Activated CD8-positive, alpha-beta T cell treated with anti-CD3 and anti-CD28 coated beads for 36 hours (primary cell): Measurements from ENCODE around the gene TNFRSF11A. TPM values are rescaled to one million over a fixed set of nuclear protein-coding genes. Genes with fewer than 3 reads are reported as not detected.

Experiments used
- ATAC-seq: fragments of 200-7000 bp; cut with Tn5 transposase; one replicate; pipeline ENCODE4 v1.10.0; 2021; ENCODE audit warnings: mild to moderate bottlenecking, moderate library complexity
- CTCF ChIA-PET: fragments of 350-600 bp; sonication (Branson Sonifier 250); formaldehyde crosslinking; loops from one replicate; lab custom pipeline; 2021; ENCODE audit warnings: antibody characterized with exemption; lab: Charles Lee
- POLR2A ChIA-PET: fragments of 350-600 bp; sonication (Branson Sonifier 250); formaldehyde crosslinking; loops from one replicate; lab custom pipeline; 2021; ENCODE audit warnings: antibody characterized with exemption; lab: Charles Lee
- DNase-seq: peaks from one replicate; pipeline ENCODE4 v3.0.0-alpha.2; 2020
- H3K27ac Mint-ChIP-seq: one replicate; pipeline ENCODE4 v1.8.0; 2021; ENCODE audit warnings: mild to moderate bottlenecking, mixed read lengths
- H3K27me3 Mint-ChIP-seq: one replicate; pipeline ENCODE4 v1.8.0; 2021; ENCODE audit warnings: mixed read lengths
- H3K36me3 Mint-ChIP-seq: one replicate; pipeline ENCODE4 v1.8.0; 2021; ENCODE audit warnings: low read depth, mixed read lengths
- H3K4me1 Mint-ChIP-seq: one replicate; pipeline ENCODE4 v1.8.0; 2021; ENCODE audit warnings: low read depth, mixed read lengths
- H3K4me3 Mint-ChIP-seq: one replicate; pipeline ENCODE4 v1.8.0; 2021; ENCODE audit warnings: mild to moderate bottlenecking, moderate library complexity, mixed read lengths
- H3K9me3 Mint-ChIP-seq: one replicate; pipeline ENCODE4 v1.8.0; 2021; ENCODE audit warnings: mixed read lengths
- intact Hi-C: fragments of 100-400 bp; cut with micrococcal nuclease; formaldehyde crosslinking; loops from one replicate; pipeline ENCODE4 v1.10.0; 2022
- total RNA-seq, 2 experiments: library from RNA; stranded (reverse); gene quantifications; one replicate each; pipeline ENCODE4 v1.2.3, GENCODE V29; 2021
- TF ChIP-seq, protein P1 (sequence below): fragments of 200-600 bp; IDR thresholded peaks from one replicate; pipeline ENCODE4 v1.8.0; 2022; ENCODE audit warnings: antibody characterized with exemption, mild to moderate bottlenecking

TNFRSF11A gene
- total RNA-seq, result 1 to 10 TPM; 7.3 to 8.0 TPM

GRCh38 chr18:62324917-62325805, at the start of gene TNFRSF11A:
Gene TNFRSF11A (plus strand): TSS chr18:62325310. CDS start chr18:62325353, 43 bp downstream.
- peaks cover 68% of the 10 kb centered on the region for H3K27me3 Mint-ChIP-seq

GRCh38 chr18:62277045-62277444, 48.1 kb upstream of the TNFRSF11A start:
- TF ChIP-seq, protein P1, sequence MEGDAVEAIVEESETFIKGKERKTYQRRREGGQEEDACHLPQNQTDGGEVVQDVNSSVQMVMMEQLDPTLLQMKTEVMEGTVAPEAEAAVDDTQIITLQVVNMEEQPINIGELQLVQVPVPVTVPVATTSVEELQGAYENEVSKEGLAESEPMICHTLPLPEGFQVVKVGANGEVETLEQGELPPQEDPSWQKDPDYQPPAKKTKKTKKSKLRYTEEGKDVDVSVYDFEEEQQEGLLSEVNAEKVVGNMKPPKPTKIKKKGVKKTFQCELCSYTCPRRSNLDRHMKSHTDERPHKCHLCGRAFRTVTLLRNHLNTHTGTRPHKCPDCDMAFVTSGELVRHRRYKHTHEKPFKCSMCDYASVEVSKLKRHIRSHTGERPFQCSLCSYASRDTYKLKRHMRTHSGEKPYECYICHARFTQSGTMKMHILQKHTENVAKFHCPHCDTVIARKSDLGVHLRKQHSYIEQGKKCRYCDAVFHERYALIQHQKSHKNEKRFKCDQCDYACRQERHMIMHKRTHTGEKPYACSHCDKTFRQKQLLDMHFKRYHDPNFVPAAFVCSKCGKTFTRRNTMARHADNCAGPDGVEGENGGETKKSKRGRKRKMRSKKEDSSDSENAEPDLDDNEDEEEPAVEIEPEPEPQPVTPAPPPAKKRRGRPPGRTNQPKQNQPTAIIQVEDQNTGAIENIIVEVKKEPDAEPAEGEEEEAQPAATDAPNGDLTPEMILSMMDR, result no peak
- intact Hi-C loops, result no loop called here
- Mint-ChIP-seq H3K4me3 (no peak overlapping the region), H3K36me3 (peaks cover 19% of the 10 kb centered on the region), H3K4me1 (peaks cover 19% of the 10 kb centered on the region), H3K27ac (no peak overlapping the region), H3K9me3 (no peaks in the 10 kb centered on the region), H3K27me3 (no peaks in the 10 kb centered on the region)
- no peak for ATAC-seq
- CTCF ChIA-PET, result interaction anchor here (2.0 kb wide), 1 partner anchor 27 kb away, joined by 7 read pairs; no protein-coding TSS in a partner anchor
- POLR2A ChIA-PET, result no interaction called here
- DNase-seq, result no peak

More at GRCh38 chr18:62324917-62325805, at the start of gene TNFRSF11A:
- peaks cover 36% of the 10 kb centered on the region for H3K4me1 Mint-ChIP-seq
- ChIA-PET CTCF (interaction anchor here (0.6 to 3.3 kb wide), 6 partner anchors 10 to 242 kb away, joined by 3 to 18 read pairs (median 6); no protein-coding TSS in a partner anchor), POLR2A (interaction anchor here (1.1 kb wide), 1 partner anchor 10 kb away, joined by 3 read pairs; no protein-coding TSS in a partner anchor)
- TF ChIP-seq, protein P1, result peak; percentile 64
- no peaks in the 10 kb centered on the region for H3K9me3 Mint-ChIP-seq
- ATAC-seq, result peak; percentile 82
- H3K27ac Mint-ChIP-seq, result peak within 1 kb of the TSS; percentile 62
- DNase-seq, result peak; percentile 67
- no peaks in the 10 kb centered on the region for H3K36me3 Mint-ChIP-seq
- intact Hi-C loops, result no loop called here
- peak within 1 kb of the TSS; percentile 77 for H3K4me3 Mint-ChIP-seq

GRCh38 chr18:62279561-62279960, 45.5 kb upstream of the TNFRSF11A start:
- peaks cover 34% of the 10 kb centered on the region for H3K36me3 Mint-ChIP-seq
- ChIA-PET CTCF (interaction anchor here (1.4 kb wide), 1 partner anchor 96 kb away, joined by 4 read pairs; no protein-coding TSS in a partner anchor), POLR2A (interaction anchor here (1.2 kb wide), 1 partner anchor 22 kb away, joined by 3 read pairs; no protein-coding TSS in a partner anchor)
- no peaks in the 10 kb centered on the region for H3K9me3 Mint-ChIP-seq
- H3K4me1 Mint-ChIP-seq, result peaks cover 23% of the 10 kb centered on the region
- no peaks in the 10 kb centered on the region for H3K27me3 Mint-ChIP-seq
- no peak overlapping the region for H3K4me3 Mint-ChIP-seq
- TF ChIP-seq, protein P1, result no peak
- no peak for DNase-seq
- ATAC-seq, result no peak
- intact Hi-C loops, result no loop called here
- no peak overlapping the region for H3K27ac Mint-ChIP-seq

DNA sequence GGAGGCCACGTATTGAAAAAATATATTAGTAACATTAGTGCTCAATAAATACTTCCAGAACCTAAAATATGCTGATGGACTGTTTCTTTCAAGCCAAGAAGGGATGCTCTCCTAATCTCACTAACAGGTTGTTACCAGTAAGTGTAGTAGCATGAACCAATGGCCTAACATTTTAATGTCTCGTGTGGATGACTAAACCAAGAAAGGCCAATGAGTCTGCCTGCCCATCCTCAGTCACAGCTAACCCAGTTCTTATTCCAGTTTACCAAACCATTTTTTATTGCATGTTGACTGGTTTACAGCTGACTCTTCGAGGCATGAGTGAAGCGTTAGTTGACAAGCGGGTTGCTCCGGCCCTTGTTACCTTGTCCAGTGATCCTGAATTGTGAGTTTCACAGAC, 45.1 kb upstream of the TNFRSF11A start:
- no peaks in the 10 kb centered on the region for H3K9me3 Mint-ChIP-seq
- H3K27ac Mint-ChIP-seq, result no peak overlapping the region
- H3K4me3 Mint-ChIP-seq, result no peak overlapping the region
- DNase-seq, result no peak
- peaks cover 37% of the 10 kb centered on the region for H3K36me3 Mint-ChIP-seq
- intact Hi-C loops, result no loop called here
- TF ChIP-seq, protein P1, result no peak
- H3K4me1 Mint-ChIP-seq, result peaks cover 26% of the 10 kb centered on the region
- no peaks in the 10 kb centered on the region for H3K27me3 Mint-ChIP-seq
- no peak for ATAC-seq
- ChIA-PET POLR2A (interaction anchor here (1.2 kb wide), 1 partner anchor 22 kb away, joined by 3 read pairs; no protein-coding TSS in a partner anchor), CTCF (interaction anchor here (1.0 to 1.5 kb wide), 3 partner anchors 30 to 377 kb away, joined by 4 to 5 read pairs (median 4); no protein-coding TSS in a partner anchor)
